Trophoblast cell (in vitro differentiated cells and primary cell): Measurements from ENCODE around the gene TSEN15.
A peak's percentile ranks its signal among the peaks of the same experiment; 100 is the strongest.
"Not testable (repeated sequence)": the region's sequence is repeated elsewhere in the genome, so short reads cannot be mapped to it uniquely, and the experiment has no call there.

Experiments used
- DNase-seq, 2 donors: peaks; one replicate each; pipeline ENCODE4 v3.0.0-alpha.2; 2016
- H2AFZ ChIP-seq: 2 replicates; pipeline ENCODE4 v1.6.1; 2013; ENCODE audit warnings: low read length, moderate library complexity, mild to moderate bottlenecking; ENCODE audit not compliant: insufficient read depth, poor library complexity
- H2AK5ac ChIP-seq: 2 replicates; pipeline ENCODE4 v1.6.1; 2013; ENCODE audit warnings: mild to moderate bottlenecking, low read length
- H2BK120ac ChIP-seq: 2 replicates; pipeline ENCODE4 v1.6.1; 2013; ENCODE audit warnings: low read length, mild to moderate bottlenecking, moderate library complexity; ENCODE audit not compliant: insufficient read depth, poor library complexity
- H2BK12ac ChIP-seq: 2 replicates; pipeline ENCODE4 v1.6.1; 2013; ENCODE audit warnings: mild to moderate bottlenecking, low read length, moderate library complexity
- H2BK5ac ChIP-seq: 2 replicates; pipeline ENCODE4 v1.6.1; 2013; ENCODE audit warnings: low read length, low read depth, moderate library complexity, mild to moderate bottlenecking; ENCODE audit not compliant: poor library complexity
- H3K14ac ChIP-seq: 2 replicates; pipeline ENCODE4 v1.6.1; 2013; ENCODE audit warnings: mild to moderate bottlenecking, low read length
- H3K18ac ChIP-seq: 2 replicates; pipeline ENCODE4 v1.6.1; 2013; ENCODE audit warnings: mild to moderate bottlenecking, low read length
- H3K23ac ChIP-seq: 2 replicates; pipeline ENCODE4 v1.6.1; 2013; ENCODE audit warnings: low read length
- H3K27ac ChIP-seq: 2 replicates; pipeline ENCODE4 v1.5.1; 2013; ENCODE audit warnings: low read depth, mild to moderate bottlenecking, inconsistent platforms, low read length, moderate library complexity
- H3K27me3 ChIP-seq: 2 replicates; pipeline ENCODE4 v1.6.1; 2013; ENCODE audit warnings: inconsistent platforms, mild to moderate bottlenecking, low read length, moderate library complexity; ENCODE audit not compliant: insufficient read depth
- H3K36me3 ChIP-seq, 2 experiments: 1 replicate in 1 of 2; 2 replicates in 1 of 2; pipeline ENCODE4 v1.6.1; 2013; ENCODE audit warnings: low read length in 2 of 2, mild to moderate bottlenecking in 2 of 2, moderate library complexity in 1 of 2; ENCODE audit not compliant: insufficient read depth in 2 of 2, control insufficient read depth in 1 of 2
- H3K4ac ChIP-seq: 2 replicates; pipeline ENCODE4 v1.6.1; 2013; ENCODE audit warnings: low read depth, mild to moderate bottlenecking, low read length, moderate library complexity
- H3K4me1 ChIP-seq, 2 experiments: 1 replicate in 1 of 2; 2 replicates in 1 of 2; pipeline ENCODE4 v1.6.1; 2013; ENCODE audit warnings: low read length in 2 of 2, mild to moderate bottlenecking in 2 of 2, moderate library complexity in 1 of 2; ENCODE audit not compliant: insufficient read depth in 2 of 2, control insufficient read depth in 1 of 2
- H3K4me2 ChIP-seq: 2 replicates; pipeline ENCODE4 v1.6.1; 2013; ENCODE audit warnings: inconsistent platforms, mild to moderate bottlenecking, low read length, moderate library complexity
- H3K4me3 ChIP-seq: 2 replicates; pipeline ENCODE4 v1.5.1; 2013; ENCODE audit warnings: mild to moderate bottlenecking, low read depth, low read length, inconsistent platforms
- H3K79me1 ChIP-seq: one replicate; pipeline ENCODE4 v1.6.1; 2013; ENCODE audit warnings: low read length
- H3K79me2 ChIP-seq: 2 replicates; pipeline ENCODE4 v1.6.1; 2013; ENCODE audit warnings: low read length, mild to moderate bottlenecking; ENCODE audit not compliant: control insufficient read depth, insufficient read depth, poor library complexity
- H3K9ac ChIP-seq: 2 replicates; pipeline ENCODE4 v1.6.1; 2013; ENCODE audit warnings: mild to moderate bottlenecking, low read length
- H3K9me3 ChIP-seq: 2 replicates; pipeline ENCODE4 v1.6.1; 2013; ENCODE audit warnings: low read depth, mild to moderate bottlenecking, control low read depth, inconsistent platforms, low read length; ENCODE audit not compliant: insufficient read depth
- H4K12ac ChIP-seq: 2 replicates; pipeline ENCODE4 v1.6.1; 2013; ENCODE audit warnings: low read depth, mild to moderate bottlenecking, low read length, moderate library complexity
- H4K8ac ChIP-seq: 2 replicates; pipeline ENCODE4 v1.6.1; 2013; ENCODE audit warnings: low read depth, mild to moderate bottlenecking, low read length, moderate library complexity
- H4K91ac ChIP-seq: one replicate; pipeline ENCODE4 v1.6.1; 2013; ENCODE audit warnings: low read depth, mild to moderate bottlenecking, low read length, moderate library complexity
- WGBS: extraction: QIAGEN DNeasy Blood & Tissue Kit; methylation state at CpG from one replicate; pipeline ENCODE4 v1.1.7; 2013; ENCODE audit warnings: missing lambda C conversion rate; ENCODE audit not compliant: insufficient read length, insufficient coverage; ENCODE audit errors: extremely low coverage; 5-methylcytosine and 5-hydroxymethylcytosine counted together

Gene TSEN15

DNA sequence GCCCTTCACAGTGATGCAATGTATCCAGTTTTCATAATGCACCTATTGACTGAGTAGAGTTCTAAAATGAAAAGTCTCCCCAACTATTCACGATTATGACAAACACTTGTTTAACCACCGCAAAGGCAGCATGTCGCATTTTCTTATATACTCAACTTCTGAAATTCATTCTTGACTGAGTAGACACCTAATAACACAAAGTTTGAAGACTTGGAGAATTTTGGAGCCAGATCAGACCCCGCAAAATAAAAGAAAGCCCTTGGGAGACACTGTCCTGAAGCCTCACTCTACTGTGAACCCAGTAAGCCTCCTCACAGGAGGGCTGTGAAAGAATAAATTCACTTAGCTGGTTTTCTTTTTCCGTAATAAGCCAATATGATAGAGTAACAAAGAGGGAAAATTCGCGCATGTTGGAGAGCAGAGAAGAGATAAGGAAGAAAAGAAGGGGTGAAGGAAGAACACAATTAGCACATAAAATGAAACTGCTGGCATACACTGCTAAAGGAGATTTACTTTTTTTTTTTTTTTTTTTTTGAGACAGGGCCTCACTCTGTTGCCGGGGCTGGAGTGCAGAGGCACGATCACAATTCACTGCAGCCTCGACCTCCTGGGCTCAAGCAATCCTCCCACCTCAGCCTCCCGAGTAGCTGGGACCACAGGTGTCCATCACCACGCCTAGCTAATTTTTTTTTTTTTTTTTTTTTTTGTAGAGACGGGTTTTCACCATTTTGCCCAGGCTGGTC is 13.5 kb upstream of the TSEN15 start:
- Histone ChIP-seq H2AFZ (no peak overlapping the region), H3K18ac (no peak overlapping the region), H3K4me2 (peak overlapping the region; percentile 100), H3K27ac (no peak overlapping the region), H2BK120ac (no peak overlapping the region), H3K27me3 (peaks cover 27% of the 10 kb centered on the region), H3K23ac (no peak overlapping the region), H3K79me2 (no peaks in the 10 kb centered on the region), H2AK5ac (no peak overlapping the region), H2BK5ac (no peak overlapping the region), H3K36me3 (no peaks in the 10 kb centered on the region), H3K9ac (no peak overlapping the region), H4K91ac (no peak overlapping the region), H2BK12ac (no peak overlapping the region), H3K9me3 (no peaks in the 10 kb centered on the region), H4K8ac (no peak overlapping the region), H3K4me1 (peaks cover 5 to 8% of the 10 kb centered on the region in 2 experiments), H4K12ac (no peak overlapping the region), H3K14ac (no peak overlapping the region), H3K79me1 (no peaks in the 10 kb centered on the region), H3K4me3 (no peak overlapping the region), H3K4ac (no peak overlapping the region)
- no CpG with 5 or more reads among the region's 13 CpGs for WGBS
- no peak for DNase-seq

- DNase-seq = no peak
- H3K4me3 ChIP-seq = no peak overlapping the region
- no peak overlapping the region for H3K14ac ChIP-seq
- H3K79me1 ChIP-seq = no peaks in the 10 kb centered on the region
- whole genome bisulfite sequencing = no CpG with 5 or more reads among the region's 4 CpGs
- no peak overlapping the region for H3K9ac ChIP-seq
- H2BK5ac ChIP-seq = no peak overlapping the region
- no peak overlapping the region for H2BK12ac ChIP-seq
- no peak overlapping the region for H2AFZ ChIP-seq
- H4K8ac ChIP-seq = no peak overlapping the region
- no peak overlapping the region for H2AK5ac ChIP-seq
- peaks cover 5 to 8% of the 10 kb centered on the region in 2 experiments for H3K4me1 ChIP-seq
- H3K18ac ChIP-seq = no peak overlapping the region
- H3K79me2 ChIP-seq = no peaks in the 10 kb centered on the region
- no peak overlapping the region for H4K12ac ChIP-seq
- no peak overlapping the region for H3K4ac ChIP-seq
- no peak overlapping the region for H3K27ac ChIP-seq
- H3K23ac ChIP-seq = no peak overlapping the region
- H2BK120ac ChIP-seq = no peak overlapping the region
- no peaks in the 10 kb centered on the region for H3K9me3 ChIP-seq
- peaks cover 27% of the 10 kb centered on the region for H3K27me3 ChIP-seq
- no peak overlapping the region for H3K4me2 ChIP-seq
- no peak overlapping the region for H4K91ac ChIP-seq
- H3K36me3 ChIP-seq = no peaks in the 10 kb centered on the region
These were observed 12.4 kb upstream of the TSEN15 start for GRCh38 chr1:184039126-184039525.

GRCh38 chr1:184041731-184042130 is 9.8 kb upstream of the TSEN15 start:
- Histone ChIP-seq H3K27me3 (peaks cover 16% of the 10 kb centered on the region), H3K9me3 (no peaks in the 10 kb centered on the region), H3K79me2 (no peaks in the 10 kb centered on the region), H3K79me1 (no peaks in the 10 kb centered on the region), H3K36me3 (no peaks in the 10 kb centered on the region), H3K4ac (no peak overlapping the region), H2BK12ac (no peak overlapping the region), H4K12ac (no peak overlapping the region), H3K27ac (no peak overlapping the region), H3K18ac (no peak overlapping the region), H4K8ac (no peak overlapping the region), H3K4me2 (no peak overlapping the region), H2AK5ac (no peak overlapping the region), H3K4me3 (no peak overlapping the region), H4K91ac (no peak overlapping the region), H3K14ac (no peak overlapping the region), H3K23ac (no peak overlapping the region), H3K4me1 (peaks cover 0 to 4% of the 10 kb centered on the region in 2 experiments), H2BK5ac (no peak overlapping the region), H2BK120ac (no peak overlapping the region), H2AFZ (no peak overlapping the region), H3K9ac (no peak overlapping the region)
- whole genome bisulfite sequencing = no CpG with 5 or more reads among the region's 3 CpGs
- DNase-seq = no peak

GRCh38 chr1:184043315-184043714 is 8.2 kb upstream of the TSEN15 start:
- H3K4me2 ChIP-seq, DNase-seq, H3K4ac ChIP-seq, H3K9me3 ChIP-seq, H2BK12ac ChIP-seq, H4K8ac ChIP-seq, H3K9ac ChIP-seq, H2BK5ac ChIP-seq, H3K23ac ChIP-seq, H3K4me3 ChIP-seq, H2BK120ac ChIP-seq, H3K14ac ChIP-seq, H3K18ac ChIP-seq, H3K79me2 ChIP-seq, H3K27ac ChIP-seq, H3K36me3 ChIP-seq, H3K27me3 ChIP-seq, H4K12ac ChIP-seq, H2AFZ ChIP-seq, H3K79me1 ChIP-seq, H3K4me1 ChIP-seq, H2AK5ac ChIP-seq, H4K91ac ChIP-seq: not testable (repeated sequence)
- no CpG with 5 or more reads among the region's 2 CpGs for WGBS
